ENCODE measurements around the gene CLEC16A. TPM values are rescaled to one million over a fixed set of nuclear protein-coding genes. Genes with fewer than 3 reads are reported as not detected.

The CLEC16A gene
- total and polyA plus RNA-seq, 9 of the 15 experiments (the other 6 are each of a cell fraction or from before 2014, with no cell fraction given) = 1.00 to 22.3 (median 10.0) TPM

GRCh38 chr16:10999300-10999699 lies 54.9 kb downstream of the CLEC16A start (continued):
- TF ChIP-seq TCF3 (CRISPR knock-in tag; IDR thresholded peaks at IDR 0.05) = no peak
- TF ChIP-seq USF2 (CRISPR knock-in tag; IDR thresholded peaks at IDR 0.05) = no peak
- no peak for TF ChIP-seq ERF (CRISPR knock-in tag; IDR thresholded peaks at IDR 0.05)
- no peak for TF ChIP-seq BRD4 (IDR thresholded peaks at IDR 0.05)
- TF ChIP-seq TCF7 (IDR thresholded peaks at IDR 0.05; ENCODE audit: borderline replicate concordance) = no peak
- no peak for TF ChIP-seq ZNF699 (CRISPR knock-in tag; IDR thresholded peaks at IDR 0.05; ENCODE audit: insufficient replicate concordance)
- TF ChIP-seq KLF1 (tag; IDR thresholded peaks at IDR 0.05) = no peak
- TF ChIP-seq SRF (CRISPR knock-in tag; IDR thresholded peaks at IDR 0.05) = no peak

- no peaks in the 10 kb centered on the region for H4K20me1 ChIP-seq (replicated peaks; ENCODE audit: control insufficient read depth, insufficient read depth, low read length)
- in situ Hi-C loops (cut with MboI) (no loop called here), intact Hi-C loops (cut with micrococcal nuclease) (no loop called here)
- 72% methylated on average over 7 of the region's 7 CpGs for WGBS (ENCODE audit: insufficient coverage, low coverage, missing lambda C conversion rate)
- no peaks in the 10 kb centered on the region for H3K79me2 ChIP-seq (ENCODE audit: control insufficient read depth, insufficient read depth, low read length)
- H3K4me1 ChIP-seq (replicated peaks in 1 of 2; ENCODE audit: control insufficient read depth in 2 of 2, insufficient read depth in 2 of 2, low read length in 2 of 2) = no peaks in the 10 kb centered on the region
- DNase-seq (ENCODE audit: extremely low read depth in 1 of 4, low spot score in 3 of 4) (no peak), FAIRE-seq (no peak), ATAC-seq (no peak)
- H3K27me3 ChIP-seq (ENCODE audit: control insufficient read depth in 2 of 2, insufficient read depth in 2 of 2, low read length in 2 of 2) = no peaks in the 10 kb centered on the region
- H3K9ac ChIP-seq (ENCODE audit: insufficient read depth in 1 of 2, low read depth in 2 of 2, low read length in 2 of 2) = no peak overlapping the region
- no peak overlapping the region for H3K4me3 ChIP-seq
- H3K4me2 ChIP-seq (ENCODE audit: insufficient read depth, low read length) = no peak overlapping the region
- TF ChIP-seq ZHX1 (conservative IDR thresholded peaks at IDR 0.05; ENCODE audit: low read length) (no peak), RBBP5 (IDR thresholded peaks at IDR 0.05; ENCODE audit: borderline replicate concordance, insufficient read depth, low read length, poor library complexity, severe bottlenecking) (no peak)
- peaks cover 20% of the 10 kb centered on the region for H3K36me3 ChIP-seq (ENCODE audit: control insufficient read depth, insufficient read depth, low read length)
- CTCF ChIA-PET (ENCODE audit: low intra/inter-chr PET ratio) = no interaction called here
- no peaks in the 10 kb centered on the region for H3K9me1 ChIP-seq (ENCODE audit: control insufficient read depth, insufficient read depth, low read length)
- no peaks in the 10 kb centered on the region for H3K9me3 ChIP-seq (replicated peaks; ENCODE audit: control insufficient read depth, insufficient read depth, low read depth, low read length)
- no TSS peak for BruUV-seq (replicated peaks)
- H3K27ac ChIP-seq (ENCODE audit: extremely low read depth, low read depth, low read length) = no peak overlapping the region
- H2AFZ ChIP-seq (ENCODE audit: low read depth, low read length) = no peak overlapping the region
- POLR2A ChIA-PET = interaction anchor here (0.6 kb wide), 1 partner anchor 394 kb away, joined by 3 read pairs; no protein-coding TSS in a partner anchor
Measured at GRCh38 chr16:11001611-11002010, 57.2 kb downstream of the CLEC16A start.

Measured in K562 (cell line).